GM18505 (cell line): ENCODE data around the gene PTF1A.

Source experiments
- ATAC-seq: cut with Tn5 transposase; IDR thresholded peaks from one replicate; pipeline ENCODE4 v1.9.1; 2021; ENCODE audit not compliant: unreplicated experiment
- POLR2A ChIP-seq: IDR thresholded peaks from 4 replicates; pipeline ENCODE4 v1.6.1; 2011; ENCODE audit warnings: borderline replicate concordance; ENCODE audit not compliant: insufficient read depth, insufficient read length; ENCODE audit errors: extremely low read depth

PTF1A gene

DNA sequence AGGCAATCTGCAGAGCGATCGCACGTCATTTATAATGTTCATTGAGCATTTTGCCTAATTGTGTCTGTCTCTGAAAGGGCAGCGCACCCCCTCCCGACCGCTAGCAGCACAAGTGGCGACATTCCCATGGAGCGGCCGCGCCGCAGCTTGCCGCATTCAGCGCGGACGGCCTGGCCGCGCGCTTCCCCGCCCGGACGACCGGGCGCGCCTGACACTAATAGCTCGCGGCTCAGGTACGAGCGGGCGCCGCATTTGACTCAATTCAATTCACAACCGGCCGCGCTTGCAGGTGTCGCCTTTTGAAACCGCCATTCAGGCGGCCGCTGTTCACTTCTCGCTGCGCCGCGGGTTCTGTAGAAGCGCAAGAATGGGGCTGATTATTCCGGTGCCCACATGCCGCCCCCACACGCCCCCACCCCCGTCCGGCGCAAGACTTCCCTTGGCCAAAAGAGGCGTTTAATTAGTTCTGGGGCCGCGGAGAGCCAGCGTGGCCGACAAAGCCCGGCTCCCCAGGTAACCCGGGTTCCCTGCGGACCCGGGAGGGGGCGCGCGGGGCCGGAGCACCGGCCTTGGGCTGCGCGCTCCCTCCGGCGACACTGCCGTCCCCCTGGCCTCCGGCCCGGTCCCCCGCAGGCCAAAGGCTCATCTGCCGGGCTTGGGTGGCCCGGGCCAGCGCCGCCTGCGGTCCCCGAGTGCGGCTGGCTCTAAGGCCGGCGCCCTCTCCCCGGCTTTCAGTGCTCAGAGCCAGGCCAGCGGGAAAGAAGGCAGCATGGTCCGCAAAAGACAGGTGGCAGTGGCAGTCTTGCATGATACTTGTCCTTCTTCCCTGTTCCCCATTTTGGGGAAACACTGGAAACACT lies 18.7 kb upstream of the PTF1A start:
- no peak for TF ChIP-seq POLR2A
- ATAC-seq: no peak

DNA sequence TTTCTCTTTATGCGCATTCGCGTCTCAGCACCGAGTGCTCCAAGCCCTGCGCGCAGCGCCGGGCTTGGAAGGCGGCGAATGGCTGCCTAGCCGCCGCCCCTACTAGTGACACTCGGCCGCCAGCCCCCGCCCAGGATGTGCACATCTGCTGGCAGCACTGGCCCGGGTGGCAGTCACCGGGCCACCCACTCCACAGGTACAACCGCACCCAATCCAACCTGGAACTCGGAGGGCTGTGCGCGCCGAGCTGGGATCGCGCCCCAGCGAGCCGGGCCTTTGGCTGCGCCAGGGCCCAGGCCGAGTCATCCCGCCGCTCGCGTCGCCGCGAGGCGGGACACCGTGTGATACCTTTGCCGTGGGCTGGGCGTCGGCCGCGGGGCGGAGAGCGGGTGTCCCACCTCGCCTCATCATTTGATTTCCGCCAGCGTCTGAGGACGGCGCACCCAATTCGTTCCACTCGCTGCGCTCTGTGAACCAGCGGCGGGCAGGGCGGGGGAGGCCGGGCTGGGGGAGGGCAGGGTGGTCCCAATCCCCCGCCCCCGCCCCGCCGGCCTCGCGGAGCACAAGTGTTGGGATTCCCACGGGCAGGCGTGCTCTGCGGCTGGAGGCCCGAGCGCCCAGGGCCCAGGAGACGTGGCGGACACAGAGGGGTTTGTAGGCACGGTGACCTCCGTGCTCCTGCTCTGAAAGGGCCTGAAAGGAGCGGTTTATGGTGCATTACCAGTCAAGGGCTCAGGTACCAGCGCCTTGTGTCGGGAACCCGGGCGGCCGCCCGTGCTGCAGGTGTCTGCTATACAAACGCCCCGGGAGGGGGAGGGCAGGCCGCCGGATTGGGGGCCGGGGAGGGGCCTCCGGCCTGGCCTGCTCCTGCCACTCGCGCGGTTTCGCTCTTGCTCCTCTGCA lies 17.8 kb upstream of the PTF1A start:
- TF ChIP-seq POLR2A: no peak
- ATAC-seq: no peak

DNA sequence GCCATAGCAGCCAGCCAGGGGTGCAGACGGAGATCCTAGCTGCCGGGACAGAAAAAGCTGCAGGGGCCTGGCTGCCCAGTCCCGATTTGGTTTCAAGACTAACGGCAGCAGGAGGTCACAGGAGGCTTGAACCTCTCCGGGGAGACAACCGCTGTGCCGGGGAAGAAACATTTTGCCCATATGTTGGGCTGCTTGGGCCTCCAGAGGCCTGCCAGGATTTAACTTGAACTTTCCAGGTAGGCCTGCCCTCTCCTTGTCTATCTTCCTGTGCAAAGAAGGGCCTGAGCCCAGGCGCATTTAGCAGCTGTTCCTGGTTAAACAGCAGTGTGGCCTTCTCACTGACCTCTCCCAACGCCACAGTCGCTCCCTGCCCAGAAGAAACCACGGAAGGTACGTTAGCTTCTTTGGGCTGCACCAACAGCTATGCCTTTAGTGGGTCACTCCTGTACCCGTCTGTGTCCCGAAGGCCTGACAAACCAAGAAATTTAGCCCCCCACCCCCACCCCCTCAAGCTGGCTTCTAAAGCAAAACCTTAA lies 17.1 kb upstream of the PTF1A start:
- TF ChIP-seq POLR2A: no peak
- ATAC-seq: no peak

DNA sequence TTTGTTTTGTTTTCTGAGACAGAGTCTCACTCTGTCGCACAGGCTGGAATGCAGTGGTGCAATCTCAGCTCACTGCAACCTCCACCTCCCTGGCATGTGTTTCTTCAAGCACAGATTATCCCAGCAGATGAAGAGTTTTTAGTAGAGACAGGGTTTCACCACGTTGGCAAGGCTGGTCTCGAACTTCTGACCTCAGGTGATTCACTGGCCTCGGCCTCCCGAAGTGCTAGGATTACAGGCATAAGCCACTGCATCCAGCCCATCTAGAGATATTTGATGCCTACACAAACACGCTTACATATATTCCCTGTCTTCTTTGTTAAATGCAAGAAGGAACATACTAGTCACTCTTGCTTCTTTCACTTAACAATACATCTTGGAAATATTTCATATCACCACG lies 5.9 kb upstream of the PTF1A start:
- TF ChIP-seq POLR2A: no peak
- no peak for ATAC-seq

DNA sequence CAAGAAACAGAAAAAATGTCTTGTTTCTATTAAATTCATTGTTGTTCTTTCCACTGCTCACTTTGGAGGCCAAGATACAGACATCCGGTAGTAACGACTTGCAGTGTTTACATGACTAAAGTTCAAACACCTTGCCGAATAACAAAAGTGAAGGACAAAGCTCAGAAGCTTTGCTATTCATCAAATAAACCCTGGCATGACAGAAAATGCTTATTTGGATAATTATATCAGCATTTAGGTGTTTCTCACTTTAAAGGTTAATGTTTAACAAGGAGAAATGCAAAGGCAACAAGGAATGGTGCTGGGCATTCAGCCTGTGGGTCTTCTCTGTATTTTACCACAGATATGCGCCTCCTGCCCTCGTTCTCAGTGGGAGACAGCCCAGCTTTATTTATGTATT lies 5.4 kb upstream of the PTF1A start:
- no peak for TF ChIP-seq POLR2A
- no peak for ATAC-seq

DNA sequence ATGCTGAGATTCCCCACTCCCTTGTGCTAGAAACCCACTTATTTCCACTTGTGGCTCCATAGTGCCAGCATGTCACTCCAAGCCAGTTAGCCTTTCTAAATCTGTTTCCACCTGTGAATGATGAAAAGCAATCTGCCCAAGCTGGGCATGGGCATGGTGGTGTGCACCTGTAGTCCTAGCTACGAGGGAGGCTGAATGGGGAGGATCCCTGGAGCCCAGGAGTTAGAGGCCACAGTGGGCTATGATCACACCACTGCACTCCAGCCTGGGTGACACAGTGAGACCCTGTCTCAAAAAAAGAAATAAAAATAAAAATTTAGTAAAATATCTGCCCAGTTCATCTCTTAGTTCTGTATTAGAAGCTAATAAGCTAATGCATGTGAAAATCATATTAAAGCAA lies 5.0 kb upstream of the PTF1A start:
- no peak for TF ChIP-seq POLR2A

DNA sequence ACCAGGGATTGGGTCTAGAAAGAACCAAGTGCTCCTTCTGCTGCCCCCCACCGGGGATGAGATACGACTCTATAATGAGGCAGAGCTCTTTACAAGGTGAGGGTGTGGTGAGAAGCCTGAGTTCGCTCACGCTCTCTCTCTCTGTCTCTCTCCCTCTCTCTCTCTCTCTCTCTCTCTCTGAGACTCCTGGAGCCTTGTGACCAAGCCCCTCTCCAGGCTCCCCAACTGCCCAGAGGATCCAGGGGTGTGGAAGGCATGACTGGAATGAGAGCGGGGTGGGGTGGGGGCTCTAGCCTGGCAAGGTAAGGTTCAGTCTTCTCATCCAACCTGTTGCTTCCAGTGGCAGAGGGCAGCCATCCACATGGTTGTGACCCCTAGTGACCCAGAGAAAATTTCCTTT lies 3.1 kb upstream of the PTF1A start:
- no peak for ATAC-seq
- TF ChIP-seq POLR2A: no peak

More for the DNA sequence above, 5.0 kb upstream of the PTF1A start:
- no peak for ATAC-seq

DNA sequence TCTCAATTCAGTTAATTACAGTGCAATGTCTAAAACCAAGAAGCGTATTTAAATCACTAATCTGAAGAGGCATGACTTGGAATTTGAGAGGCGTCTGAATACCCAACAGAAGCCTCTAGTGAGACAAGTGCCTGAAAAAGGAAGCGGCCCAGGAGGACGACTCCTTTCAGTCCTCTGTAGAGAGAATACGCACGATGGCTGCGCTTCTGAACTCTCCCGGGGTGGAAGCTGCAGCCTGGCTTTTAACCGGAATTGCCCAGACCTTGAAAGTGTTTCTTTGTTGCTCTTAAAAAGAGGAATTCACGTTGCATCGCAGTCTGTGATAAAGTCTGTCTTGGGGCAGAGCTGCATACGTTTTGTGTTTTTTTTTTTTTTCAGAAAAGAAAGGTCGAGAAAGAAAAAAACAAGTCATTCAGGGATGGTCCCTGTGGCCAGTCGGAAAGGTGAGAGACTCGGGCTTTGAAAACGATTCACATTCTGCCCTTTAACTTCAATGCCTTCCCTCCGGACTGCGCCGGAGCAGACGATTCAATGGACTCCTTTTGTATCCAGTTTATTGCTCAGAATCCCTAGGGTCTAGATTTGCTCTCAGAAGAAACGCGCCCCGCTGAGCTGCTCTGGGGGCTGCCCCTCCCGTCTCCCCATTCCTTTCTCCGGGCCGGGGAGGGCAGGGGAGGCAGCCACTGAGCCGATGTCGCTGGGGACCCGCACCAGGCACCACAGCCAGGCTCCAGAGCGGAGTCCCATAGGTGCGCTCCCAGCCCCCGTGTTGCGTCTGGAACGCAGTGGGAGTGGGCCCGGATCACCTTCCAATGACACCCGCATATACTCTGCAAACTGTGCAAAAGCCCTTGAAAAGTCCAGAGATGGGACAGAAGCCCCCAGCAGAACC lies 994 bp upstream of the PTF1A start:
- no peak for ATAC-seq
- no peak for TF ChIP-seq POLR2A

DNA sequence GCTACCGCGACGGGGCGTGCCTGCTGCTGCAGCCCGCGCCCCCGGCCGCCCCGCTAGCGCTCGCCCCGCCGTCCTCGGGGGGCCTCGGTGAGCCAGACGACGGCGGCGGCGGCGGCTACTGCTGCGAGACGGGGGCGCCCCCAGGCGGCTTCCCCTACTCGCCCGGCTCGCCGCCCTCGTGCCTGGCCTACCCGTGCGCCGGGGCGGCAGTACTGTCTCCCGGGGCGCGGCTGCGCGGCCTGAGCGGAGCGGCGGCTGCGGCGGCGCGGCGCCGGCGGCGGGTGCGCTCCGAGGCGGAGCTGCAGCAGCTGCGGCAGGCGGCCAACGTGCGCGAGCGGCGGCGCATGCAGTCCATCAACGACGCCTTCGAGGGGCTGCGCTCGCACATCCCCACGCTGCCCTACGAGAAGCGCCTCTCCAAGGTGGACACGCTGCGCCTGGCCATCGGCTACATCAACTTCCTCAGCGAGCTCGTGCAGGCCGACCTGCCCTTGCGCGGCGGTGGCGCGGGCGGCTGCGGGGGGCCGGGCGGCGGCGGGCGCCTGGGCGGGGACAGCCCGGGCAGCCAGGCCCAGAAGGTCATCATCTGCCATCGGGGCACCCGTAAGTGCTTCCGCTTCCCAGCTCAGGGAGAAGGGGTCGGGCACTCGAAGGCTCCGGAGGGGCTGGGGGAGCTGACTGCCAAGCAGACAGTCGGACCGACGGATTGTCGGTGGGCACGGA lies 761 bp downstream of the PTF1A start:
- TF ChIP-seq POLR2A: no peak
- ATAC-seq: no peak

DNA sequence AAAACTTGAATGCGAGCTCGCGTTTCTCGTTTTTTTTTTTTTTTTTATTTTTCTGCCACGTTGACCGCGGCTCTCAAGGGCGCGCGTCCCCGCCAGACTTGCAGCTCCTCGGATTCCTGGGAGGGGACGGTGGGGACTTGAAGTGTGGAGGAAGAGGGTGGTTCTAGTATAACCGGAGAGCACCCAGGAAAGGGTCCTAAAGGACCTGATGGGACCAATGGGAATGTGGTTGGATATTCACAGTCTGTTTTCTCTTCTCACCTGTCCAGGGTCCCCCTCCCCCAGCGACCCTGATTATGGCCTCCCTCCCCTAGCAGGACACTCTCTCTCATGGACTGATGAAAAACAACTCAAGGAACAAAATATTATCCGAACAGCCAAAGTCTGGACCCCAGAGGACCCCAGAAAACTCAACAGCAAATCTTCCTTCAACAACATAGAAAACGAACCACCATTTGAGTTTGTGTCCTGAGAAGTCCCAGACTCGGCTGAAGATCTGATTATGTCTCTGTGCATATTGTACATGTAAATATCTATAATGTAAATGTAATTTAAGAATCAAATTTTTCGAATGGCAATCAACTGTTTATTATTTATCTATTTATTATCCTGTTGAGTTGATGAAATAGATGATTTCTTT lies 1.4 kb downstream of the PTF1A start:
- ATAC-seq: no peak
- no peak for TF ChIP-seq POLR2A

DNA sequence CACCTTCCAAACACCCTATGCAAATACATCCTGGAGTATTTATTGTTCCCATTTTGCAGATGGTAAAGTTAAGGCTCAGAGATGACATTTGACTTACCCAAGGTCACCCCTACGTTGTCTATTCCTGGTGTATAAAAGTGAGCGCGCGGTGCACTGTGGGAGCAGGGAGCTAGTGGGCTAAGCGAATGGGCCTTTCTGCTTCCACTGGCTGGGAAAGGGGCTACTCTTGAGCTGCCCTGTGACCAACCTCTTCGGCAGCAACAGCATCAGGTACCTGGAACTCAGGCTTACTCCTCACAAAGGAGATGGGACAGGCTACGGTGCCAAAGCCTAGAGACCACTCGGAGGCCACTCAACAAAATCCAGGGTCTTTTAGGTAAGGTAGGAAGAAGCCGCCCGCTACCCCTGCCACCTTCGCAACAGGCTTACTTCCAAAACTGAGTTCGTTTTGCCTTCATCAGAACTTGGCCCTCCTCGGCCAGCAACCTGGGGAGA lies 2.4 kb downstream of the PTF1A start:
- no peak for ATAC-seq
- TF ChIP-seq POLR2A: no peak
